Skeletal muscle satellite cell (primary cell): ENCODE results near the gene ZNF511.

Experiments used
- H3K27me3 ChIP-seq: 2 replicates; pipeline ENCODE4 v1.7.0; 2013; ENCODE audit warnings: low read length; ENCODE audit not compliant: control insufficient read depth, insufficient read depth
- H3K36me3 ChIP-seq: 2 replicates; pipeline ENCODE4 v1.7.0; 2013; ENCODE audit warnings: mild to moderate bottlenecking, control low read depth, low read length; ENCODE audit not compliant: insufficient read depth
- H3K4me1 ChIP-seq: 2 replicates; pipeline ENCODE4 v1.7.0; 2013; ENCODE audit warnings: low read length; ENCODE audit not compliant: control insufficient read depth, insufficient read depth
- H3K4me2 ChIP-seq: 2 replicates; pipeline ENCODE4 v1.7.0; 2013; ENCODE audit warnings: mild to moderate bottlenecking, low read length
- H3K4me3 ChIP-seq: 2 replicates; pipeline ENCODE4 v1.7.0; 2013; ENCODE audit warnings: low read length
- H3K9ac ChIP-seq: 2 replicates; pipeline ENCODE4 v1.7.0; 2013; ENCODE audit warnings: mild to moderate bottlenecking, low read depth, low read length, moderate library complexity
- H3K9me3 ChIP-seq: replicated peaks from 2 replicates; pipeline ENCODE4 v1.7.0; 2013; ENCODE audit warnings: mild to moderate bottlenecking, control low read depth, low read length

Gene ZNF511

DNA sequence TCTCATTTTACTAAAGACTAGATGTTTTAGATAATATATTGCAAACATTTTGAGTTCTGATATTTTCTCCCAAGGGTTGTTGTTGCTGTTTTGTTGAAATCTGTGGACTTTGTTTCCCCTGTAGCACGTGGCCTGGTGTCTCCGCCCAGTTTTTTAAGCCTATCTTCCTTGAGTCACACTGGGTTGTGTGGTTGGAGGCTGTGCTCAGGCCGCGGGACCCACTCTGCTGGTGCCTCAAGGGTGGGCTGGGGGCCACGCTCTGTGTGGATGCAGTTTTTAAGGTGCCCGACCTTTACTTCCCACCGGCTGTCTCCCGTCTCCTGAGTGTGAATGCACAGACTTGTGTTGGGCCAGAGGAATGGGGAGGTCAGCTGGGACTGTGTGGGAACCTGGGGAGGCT is 34.2 kb downstream of the ZNF511 start:
- H3K4me3 ChIP-seq: no peak overlapping the region
- no peaks in the 10 kb centered on the region for H3K36me3 ChIP-seq
- peaks cover 31% of the 10 kb centered on the region for H3K27me3 ChIP-seq
- H3K9ac ChIP-seq: no peak overlapping the region
- no peaks in the 10 kb centered on the region for H3K9me3 ChIP-seq
- H3K4me1 ChIP-seq: no peaks in the 10 kb centered on the region
- H3K4me2 ChIP-seq: no peak overlapping the region

- no peaks in the 10 kb centered on the region for H3K4me1 ChIP-seq
- no peak overlapping the region for H3K4me3 ChIP-seq
- peaks cover 31% of the 10 kb centered on the region for H3K27me3 ChIP-seq
- H3K4me2 ChIP-seq: no peak overlapping the region
- H3K36me3 ChIP-seq: no peaks in the 10 kb centered on the region
- H3K9me3 ChIP-seq: no peaks in the 10 kb centered on the region
- H3K9ac ChIP-seq: no peak overlapping the region
These were observed 34.8 kb downstream of the ZNF511 start for GRCh38 chr10:133343558-133343957.

DNA sequence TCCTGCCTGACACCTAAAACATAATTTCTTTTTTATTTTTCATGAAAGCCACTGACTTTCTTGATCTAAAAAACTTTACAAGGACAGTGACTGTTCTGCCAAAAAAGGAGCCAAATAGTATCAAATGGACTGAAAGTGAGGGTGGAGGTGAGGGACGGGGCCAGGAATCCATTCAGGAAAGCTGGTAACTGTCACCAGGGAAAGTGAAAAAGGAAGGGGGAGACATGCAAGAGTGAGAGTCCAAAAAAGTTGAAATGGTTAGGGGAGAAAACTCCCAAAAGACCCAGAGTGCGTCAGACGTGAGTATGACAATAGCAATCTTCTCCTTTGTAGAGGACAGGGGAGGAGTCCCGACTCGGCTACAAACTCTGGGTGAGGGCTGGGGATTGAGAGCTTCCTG is 35.5 kb downstream of the ZNF511 start:
- Histone ChIP-seq H3K4me2 (no peak overlapping the region), H3K9me3 (no peaks in the 10 kb centered on the region), H3K36me3 (no peaks in the 10 kb centered on the region), H3K4me3 (no peak overlapping the region), H3K27me3 (peaks cover 31% of the 10 kb centered on the region), H3K4me1 (no peaks in the 10 kb centered on the region), H3K9ac (no peak overlapping the region)

DNA sequence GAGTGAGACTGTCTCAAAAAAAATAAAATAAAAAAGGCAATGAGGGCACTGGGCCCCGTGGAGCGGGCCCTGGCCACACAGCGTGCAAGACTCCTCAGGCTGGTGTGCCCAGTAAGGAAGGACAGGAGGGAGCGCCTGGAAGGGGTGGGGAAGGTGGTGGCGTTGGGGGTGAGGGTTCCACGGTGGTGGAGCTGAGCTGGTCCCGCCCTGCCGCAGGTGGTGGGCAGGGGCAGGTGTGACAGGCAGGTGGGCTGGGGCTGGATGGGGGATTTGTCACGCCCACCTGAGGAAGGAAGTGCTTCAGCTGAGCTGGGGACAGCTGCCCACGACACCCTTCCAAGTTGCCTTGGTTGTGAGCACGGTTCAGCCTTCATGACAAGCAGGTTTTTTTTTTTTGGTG is 37.7 kb downstream of the ZNF511 start:
- Histone ChIP-seq H3K4me1 (no peaks in the 10 kb centered on the region), H3K27me3 (peaks cover 31% of the 10 kb centered on the region), H3K36me3 (no peaks in the 10 kb centered on the region), H3K4me3 (no peak overlapping the region), H3K4me2 (no peak overlapping the region), H3K9ac (no peak overlapping the region), H3K9me3 (no peaks in the 10 kb centered on the region)

GRCh38 chr10:133347710-133348517 is 39.2 kb downstream of the ZNF511 start:
- Histone ChIP-seq H3K36me3 (no peaks in the 10 kb centered on the region), H3K4me1 (no peaks in the 10 kb centered on the region), H3K27me3 (peaks cover 26% of the 10 kb centered on the region), H3K9ac (no peak overlapping the region), H3K9me3 (no peaks in the 10 kb centered on the region), H3K4me2 (no peak overlapping the region), H3K4me3 (no peak overlapping the region)

- Histone ChIP-seq H3K36me3 (no peaks in the 10 kb centered on the region), H3K4me1 (no peaks in the 10 kb centered on the region), H3K4me3 (no peak overlapping the region), H3K27me3 (peaks cover 18% of the 10 kb centered on the region), H3K9me3 (no peaks in the 10 kb centered on the region), H3K9ac (no peak overlapping the region), H3K4me2 (no peak overlapping the region)
These were observed 40.5 kb downstream of the ZNF511 start for GRCh38 chr10:133349160-133349568.

- H3K9me3 ChIP-seq: no peaks in the 10 kb centered on the region
- peaks cover 14% of the 10 kb centered on the region for H3K27me3 ChIP-seq
These were observed 40.9 kb downstream of the ZNF511 start for GRCh38 chr10:133349577-133350011.

DNA sequence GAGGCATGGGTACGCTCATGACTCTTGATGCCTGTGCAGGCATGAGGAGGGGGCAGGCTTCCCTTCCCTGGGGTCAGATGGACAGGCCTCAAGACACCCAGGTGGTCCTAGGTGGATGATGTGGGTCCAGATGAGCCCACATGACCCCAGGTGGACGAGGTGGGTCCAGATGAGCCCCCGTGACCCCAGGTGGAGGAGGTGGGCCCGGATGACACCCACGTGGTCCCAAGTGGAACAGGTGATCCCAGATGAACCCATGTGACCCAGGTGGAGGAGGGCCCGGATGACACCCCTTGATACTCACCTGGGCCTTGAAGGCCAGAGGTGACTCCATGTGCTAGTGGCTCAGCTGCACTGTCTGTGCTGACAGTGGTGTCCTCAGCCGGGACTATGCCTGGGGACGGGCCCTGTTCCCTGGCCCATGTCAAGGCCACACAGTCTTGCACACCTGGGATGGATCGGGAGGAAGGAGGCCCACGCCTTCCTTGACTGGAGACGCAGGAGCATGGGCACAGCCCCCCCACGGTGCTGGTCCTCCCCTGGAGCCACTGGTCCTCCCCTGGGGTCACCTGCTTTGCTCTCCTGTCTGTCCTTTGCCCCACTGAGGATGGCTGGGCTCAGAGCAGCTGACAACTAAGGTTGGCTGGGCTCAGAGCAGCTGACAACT is 41.7 kb downstream of the ZNF511 start:
- Histone ChIP-seq H3K9ac (no peak overlapping the region), H3K4me1 (no peaks in the 10 kb centered on the region), H3K36me3 (no peaks in the 10 kb centered on the region)

More at GRCh38 chr10:133349577-133350011, 40.9 kb downstream of the ZNF511 start:
- H3K4me2 ChIP-seq: no peak overlapping the region
- H3K9ac ChIP-seq: no peak overlapping the region
- no peak overlapping the region for H3K4me3 ChIP-seq
- H3K4me1 ChIP-seq: no peaks in the 10 kb centered on the region
- H3K36me3 ChIP-seq: no peaks in the 10 kb centered on the region

DNA sequence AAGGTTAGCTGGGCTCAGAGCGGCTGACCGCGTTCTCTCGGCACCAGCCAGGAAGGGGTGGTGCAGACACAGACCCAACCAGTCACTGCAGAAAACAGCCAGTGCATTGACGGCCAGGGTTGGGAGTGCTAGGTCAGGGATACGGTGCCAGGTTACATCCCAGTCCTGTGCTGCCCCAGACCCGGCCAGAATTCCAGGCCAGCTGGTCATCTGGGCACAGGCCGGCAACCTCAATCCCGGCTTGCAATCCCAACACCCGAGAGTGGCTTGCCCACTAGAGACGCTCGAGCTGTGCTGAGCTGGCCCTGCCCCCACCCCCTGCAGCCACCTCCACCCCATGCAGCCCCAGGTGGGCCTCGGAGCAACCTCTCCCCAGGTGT is 42.2 kb downstream of the ZNF511 start:
- no peak overlapping the region for H3K4me2 ChIP-seq

More for the DNA sequence above, 41.7 kb downstream of the ZNF511 start:
- no peaks in the 10 kb centered on the region for H3K9me3 ChIP-seq
- peaks cover 6% of the 10 kb centered on the region for H3K27me3 ChIP-seq
- no peak overlapping the region for H3K4me3 ChIP-seq
- H3K4me2 ChIP-seq: no peak overlapping the region

GRCh38 chr10:133351408-133352318 is 42.9 kb downstream of the ZNF511 start:
- no peak overlapping the region for H3K4me2 ChIP-seq
- no peak overlapping the region for H3K4me3 ChIP-seq
- peaks cover 6% of the 10 kb centered on the region for H3K4me1 ChIP-seq
- no peaks in the 10 kb centered on the region for H3K9me3 ChIP-seq
- no peaks in the 10 kb centered on the region for H3K36me3 ChIP-seq
- no peak overlapping the region for H3K9ac ChIP-seq
- H3K27me3 ChIP-seq: peaks cover 3% of the 10 kb centered on the region

More for the DNA sequence above, 42.2 kb downstream of the ZNF511 start:
- no peak overlapping the region for H3K4me3 ChIP-seq
- no peaks in the 10 kb centered on the region for H3K9me3 ChIP-seq
- no peaks in the 10 kb centered on the region for H3K4me1 ChIP-seq
- H3K36me3 ChIP-seq: no peaks in the 10 kb centered on the region
- no peak overlapping the region for H3K9ac ChIP-seq
- peaks cover 3% of the 10 kb centered on the region for H3K27me3 ChIP-seq
